HEK293T (cell line): ENCODE data around the gene MYO1G.

Experiments used
- ELF4 ChIP-seq: fragments of 450-650 bp; IDR thresholded peaks from 2 replicates; pipeline ENCODE4 v1.6.1; 2017; ENCODE audit warnings: antibody characterized with exemption
- FOXA1 ChIP-seq: fragments of 450-650 bp; IDR thresholded peaks from 2 replicates; pipeline ENCODE4 v1.6.1; 2016; ENCODE audit warnings: mild to moderate bottlenecking
- FOXK2 ChIP-seq: fragments of 450-650 bp; IDR thresholded peaks from 2 replicates; pipeline ENCODE4 v1.6.1; 2016; ENCODE audit warnings: mild to moderate bottlenecking
- FOXM1 ChIP-seq: fragments of 450-650 bp; IDR thresholded peaks from 2 replicates; pipeline ENCODE4 v1.6.1; 2017; ENCODE audit warnings: mild to moderate bottlenecking, borderline replicate concordance
- HDGF ChIP-seq: fragments of 450-650 bp; IDR thresholded peaks from 2 replicates; pipeline ENCODE4 v1.6.1; 2017; ENCODE audit warnings: antibody characterized with exemption, borderline replicate concordance
- L3MBTL2 ChIP-seq: fragments of 450-650 bp; conservative IDR thresholded peaks from 2 replicates; pipeline ENCODE4 v1.6.1; 2016; ENCODE audit warnings: mild to moderate bottlenecking
- SP1 ChIP-seq: fragments of 450-650 bp; IDR thresholded peaks from 2 replicates; pipeline ENCODE4 v1.6.1; 2017
- SUZ12 ChIP-seq: fragments of 450-650 bp; IDR thresholded peaks from 2 replicates; pipeline ENCODE4 v1.6.1; 2016; ENCODE audit warnings: mild to moderate bottlenecking
- ZNF384 ChIP-seq: fragments of 450-650 bp; IDR thresholded peaks from 2 replicates; pipeline ENCODE4 v1.6.1; 2016

DNA sequence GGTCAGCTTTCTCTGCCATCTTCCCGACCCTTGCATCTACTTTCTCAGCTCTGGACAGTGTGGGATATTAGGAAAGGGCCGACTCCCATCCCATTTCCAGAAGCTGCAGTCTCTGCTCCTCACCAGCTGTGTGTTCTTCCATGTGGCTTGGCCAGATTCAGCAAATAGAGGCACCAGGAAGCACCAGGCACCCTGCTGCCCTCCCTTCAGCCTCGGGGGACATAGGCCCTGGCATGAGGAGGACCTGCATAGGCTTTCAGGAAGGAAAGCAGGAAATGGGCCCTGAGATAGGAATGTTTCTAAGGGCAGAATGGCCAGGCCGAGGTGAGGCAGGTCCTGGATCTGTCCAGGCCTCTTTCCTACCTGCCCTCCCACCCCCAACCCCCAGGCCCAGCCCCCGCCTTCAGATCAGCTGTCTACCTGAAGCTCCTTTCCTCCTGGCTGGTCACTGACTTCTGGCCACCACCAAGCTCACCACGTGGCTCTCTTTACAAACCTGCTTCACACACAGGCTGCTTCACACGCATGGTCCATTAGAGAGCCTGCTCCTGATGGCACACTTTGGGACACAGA is 66.0 kb downstream of the MYO1G start:
- TF ChIP-seq ELF4 = no peak
- TF ChIP-seq L3MBTL2 = no peak
- no peak for TF ChIP-seq FOXM1
- TF ChIP-seq FOXK2 = no peak
- TF ChIP-seq FOXA1 = no peak
- TF ChIP-seq ZNF384 = no peak
- no peak for TF ChIP-seq SP1
- no peak for TF ChIP-seq SUZ12
- no peak for TF ChIP-seq HDGF
